HepG2 (cell line): ENCODE measurements around the gene RHBDD1. TPM values are rescaled to one million over a fixed set of nuclear protein-coding genes. Genes with fewer than 3 reads are reported as not detected.

Experiments used
- ADNP ChIP-seq: sonication (generic); formaldehyde crosslinking; IDR thresholded peaks from 2 replicates; pipeline ENCODE4 v1.4.0; 2020; ENCODE audit warnings: missing genetic modification reagents
- DR1 ChIP-seq: sonication (generic); formaldehyde crosslinking; IDR thresholded peaks from 2 replicates; pipeline ENCODE4 v1.8.0; 2021; ENCODE audit warnings: mild to moderate bottlenecking, missing genetic modification reagents, inconsistent platforms
- FOSL2 ChIP-seq: sonication (generic); formaldehyde crosslinking; IDR thresholded peaks from 2 replicates; pipeline ENCODE4 v1.4.0; 2020; ENCODE audit warnings: missing genetic modification reagents
- HDAC1 ChIP-seq: sonication (generic); formaldehyde crosslinking; IDR thresholded peaks from 2 replicates; pipeline ENCODE4 v1.5.1; 2020; ENCODE audit warnings: mild to moderate bottlenecking, missing genetic modification reagents
- KMT2A ChIP-seq: sonication (generic); formaldehyde crosslinking; IDR thresholded peaks from 2 replicates; pipeline ENCODE4 v1.4.0; 2020; ENCODE audit warnings: missing genetic modification reagents
- NRL ChIP-seq: sonication (generic); formaldehyde crosslinking; IDR thresholded peaks from 2 replicates; pipeline ENCODE4 v1.5.0; 2020; ENCODE audit warnings: missing genetic modification reagents, mild to moderate bottlenecking, moderate library complexity, borderline replicate concordance
- POLR2AphosphoS2 ChIP-seq: IDR thresholded peaks from 2 replicates; pipeline ENCODE4 v1.6.1; 2011; ENCODE audit warnings: low read depth, low read length, improper control_type of control experiment
- RBM22 ChIP-seq: fragments of 200-400 bp; formaldehyde crosslinking; optimal IDR thresholded peaks from 2 replicates; pipeline ENCODE3; 2017; ENCODE audit warnings: mild to moderate bottlenecking, low read length, moderate library complexity
- REPIN1 ChIP-seq: sonication (generic); formaldehyde crosslinking; IDR thresholded peaks from 2 replicates; pipeline ENCODE4 v1.8.0; 2022; ENCODE audit warnings: missing genetic modification reagents, low read depth, mild to moderate bottlenecking, borderline replicate concordance
- RXRA ChIP-seq: sonication (generic); formaldehyde crosslinking; IDR thresholded peaks from 2 replicates; pipeline ENCODE4 v1.5.1; 2020; ENCODE audit warnings: missing genetic modification reagents
- YEATS4 ChIP-seq: sonication (generic); formaldehyde crosslinking; IDR thresholded peaks from 2 replicates; pipeline ENCODE4 v1.4.0; 2020; ENCODE audit warnings: missing genetic modification reagents, borderline replicate concordance
- ZNF556 ChIP-seq: sonication (generic); formaldehyde crosslinking; IDR thresholded peaks from 2 replicates; pipeline ENCODE4 v1.4.0; 2020; ENCODE audit warnings: mild to moderate bottlenecking, missing genetic modification reagents, borderline replicate concordance
- ZNF589 ChIP-seq: sonication (generic); formaldehyde crosslinking; conservative IDR thresholded peaks from 2 replicates; pipeline ENCODE4 v1.8.0; 2022; ENCODE audit warnings: mild to moderate bottlenecking, moderate library complexity, missing genetic modification reagents
- ZNF747 ChIP-seq: sonication (generic); formaldehyde crosslinking; IDR thresholded peaks from 2 replicates; pipeline ENCODE4 v1.8.1; 2023; ENCODE audit warnings: missing genetic modification reagents, mild to moderate bottlenecking, borderline replicate concordance
- ZNF816 ChIP-seq: sonication (generic); formaldehyde crosslinking; IDR thresholded peaks from 2 replicates; pipeline ENCODE4 v1.8.0; 2022; ENCODE audit warnings: missing genetic modification reagents, mild to moderate bottlenecking, borderline replicate concordance
- polyA plus RNA-seq, 8 experiments: library from polyadenylated mRNA; depleted of rRNA in 3 of 8; stranded (reverse) in 7 of 8; unstranded in 1 of 8; fragments of >200 nt; fragmentation: Illumina TruSeq in 4 of 8; extraction: Trizol in 4 of 8; gene quantifications; 2 replicates each; pipeline versions ENCODE4 v1.2.1 to v1.2.3, GENCODE V29; 2011 to 2016; ENCODE audit warnings: low read depth in 4 of 8, missing spikeins in 1 of 8, mixed read lengths in 1 of 8; ENCODE audit not compliant: insufficient read depth in 1 of 8
- total RNA-seq, 5 experiments: library from RNA; depleted of rRNA; stranded (reverse); fragments of >200 nt; fragmentation: Illumina TruSeq; extraction: Trizol; gene quantifications; 2 replicates each; pipeline ENCODE4 v1.2.3, GENCODE V29; 2016; ENCODE audit warnings: low read depth in 1 of 5
- TF ChIP-seq, protein P1 (sequence below): sonication (generic); formaldehyde crosslinking; IDR thresholded peaks from 2 replicates; pipeline ENCODE4 v1.5.1; 2020; ENCODE audit warnings: missing genetic modification reagents, mild to moderate bottlenecking, borderline replicate concordance
- TF ChIP-seq, protein P2 (sequence below): sonication (generic); formaldehyde crosslinking; IDR thresholded peaks from 2 replicates; pipeline ENCODE4 v1.8.1; 2023; ENCODE audit warnings: missing genetic modification reagents, mild to moderate bottlenecking, borderline replicate concordance
- TF ChIP-seq, protein P3 (sequence below): sonication (generic); formaldehyde crosslinking; IDR thresholded peaks from one replicate; pipeline ENCODE4 v1.5.1; 2020; ENCODE audit warnings: mild to moderate bottlenecking, missing genetic modification reagents; ENCODE audit errors: not compliant biosample characterization

RHBDD1 gene
- total and polyA plus RNA-seq, 2 of the 13 experiments (the other 11 are each of a cell fraction or from before 2014, with no cell fraction given) = 8.2 to 9.5 TPM

DNA sequence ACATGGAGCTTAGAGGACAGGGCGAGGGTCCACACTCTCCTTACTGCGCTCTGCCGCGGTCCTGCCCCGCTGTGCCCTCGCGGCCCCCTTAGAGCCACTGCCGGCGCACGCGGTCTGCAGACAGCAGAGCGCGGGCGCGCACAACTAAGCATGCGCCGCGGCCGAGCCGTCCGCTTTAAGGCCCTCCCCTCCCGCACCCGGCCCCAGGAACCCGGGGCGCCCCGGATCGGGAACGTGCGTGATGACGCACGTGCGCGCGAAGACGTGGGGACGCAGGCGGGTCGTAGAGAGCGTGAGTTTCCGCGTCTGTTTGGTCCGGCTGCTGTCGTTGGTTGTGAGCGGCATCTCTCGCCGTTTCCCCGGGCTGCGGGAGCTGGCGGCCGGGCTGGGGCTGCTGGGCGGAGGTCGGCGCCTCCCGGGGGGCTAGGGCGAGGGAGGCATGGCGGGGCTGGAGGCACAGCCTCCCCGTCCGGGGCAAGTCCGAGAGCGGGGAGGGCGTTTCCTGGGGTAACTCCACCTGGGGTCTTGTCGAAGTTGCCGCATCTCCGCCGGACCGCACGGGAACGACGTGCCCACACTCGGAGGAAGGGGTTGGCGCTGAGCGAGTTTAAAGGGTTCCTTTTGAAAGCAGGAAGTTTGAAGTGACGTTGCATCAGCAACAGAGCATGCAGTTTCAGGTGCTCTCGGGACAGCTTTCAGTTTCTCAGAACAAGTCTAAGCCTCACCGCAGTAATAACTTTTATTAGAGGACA lies at the start of gene RHBDD1 (continued):
- TF ChIP-seq DR1 (peak; percentile 77; the same call in 1 of the 2 replicates), REPIN1 (CRISPR knock-in tag) (peak; percentile 36; the same call in 1 of the 2 replicates), HDAC1 (CRISPR knock-in tag) (peak; percentile 79; the same call in 1 of the 2 replicates), ADNP (CRISPR knock-in tag) (no peak), RBM22 (no peak), KMT2A (CRISPR knock-in tag) (peak; percentile 20; the same call in 1 of the 2 replicates), ZNF589 (CRISPR knock-in tag) (no peak), ZNF816 (CRISPR knock-in tag) (no peak), RXRA (CRISPR knock-in tag) (peak; percentile 65), FOSL2 (CRISPR knock-in tag) (peak; percentile 49), POLR2AphosphoS2 (no peak), NRL (CRISPR knock-in tag) (peak; percentile 95), ZNF747 (CRISPR knock-in tag) (no peak; the same call in 1 of the 2 replicates), YEATS4 (CRISPR knock-in tag) (peak; percentile 54), ZNF556 (CRISPR knock-in tag) (peak; percentile 64; the same call in 1 of the 2 replicates)
- TF ChIP-seq, protein P1, sequence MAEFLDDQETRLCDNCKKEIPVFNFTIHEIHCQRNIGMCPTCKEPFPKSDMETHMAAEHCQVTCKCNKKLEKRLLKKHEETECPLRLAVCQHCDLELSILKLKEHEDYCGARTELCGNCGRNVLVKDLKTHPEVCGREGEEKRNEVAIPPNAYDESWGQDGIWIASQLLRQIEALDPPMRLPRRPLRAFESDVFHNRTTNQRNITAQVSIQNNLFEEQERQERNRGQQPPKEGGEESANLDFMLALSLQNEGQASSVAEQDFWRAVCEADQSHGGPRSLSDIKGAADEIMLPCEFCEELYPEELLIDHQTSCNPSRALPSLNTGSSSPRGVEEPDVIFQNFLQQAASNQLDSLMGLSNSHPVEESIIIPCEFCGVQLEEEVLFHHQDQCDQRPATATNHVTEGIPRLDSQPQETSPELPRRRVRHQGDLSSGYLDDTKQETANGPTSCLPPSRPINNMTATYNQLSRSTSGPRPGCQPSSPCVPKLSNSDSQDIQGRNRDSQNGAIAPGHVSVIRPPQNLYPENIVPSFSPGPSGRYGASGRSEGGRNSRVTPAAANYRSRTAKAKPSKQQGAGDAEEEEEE = no peak
- TF ChIP-seq, protein P2, sequence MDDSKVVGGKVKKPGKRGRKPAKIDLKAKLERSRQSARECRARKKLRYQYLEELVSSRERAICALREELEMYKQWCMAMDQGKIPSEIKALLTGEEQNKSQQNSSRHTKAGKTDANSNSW (CRISPR knock-in tag) = peak; percentile 42; the same call in 1 of the 2 replicates
- TF ChIP-seq, protein P3, sequence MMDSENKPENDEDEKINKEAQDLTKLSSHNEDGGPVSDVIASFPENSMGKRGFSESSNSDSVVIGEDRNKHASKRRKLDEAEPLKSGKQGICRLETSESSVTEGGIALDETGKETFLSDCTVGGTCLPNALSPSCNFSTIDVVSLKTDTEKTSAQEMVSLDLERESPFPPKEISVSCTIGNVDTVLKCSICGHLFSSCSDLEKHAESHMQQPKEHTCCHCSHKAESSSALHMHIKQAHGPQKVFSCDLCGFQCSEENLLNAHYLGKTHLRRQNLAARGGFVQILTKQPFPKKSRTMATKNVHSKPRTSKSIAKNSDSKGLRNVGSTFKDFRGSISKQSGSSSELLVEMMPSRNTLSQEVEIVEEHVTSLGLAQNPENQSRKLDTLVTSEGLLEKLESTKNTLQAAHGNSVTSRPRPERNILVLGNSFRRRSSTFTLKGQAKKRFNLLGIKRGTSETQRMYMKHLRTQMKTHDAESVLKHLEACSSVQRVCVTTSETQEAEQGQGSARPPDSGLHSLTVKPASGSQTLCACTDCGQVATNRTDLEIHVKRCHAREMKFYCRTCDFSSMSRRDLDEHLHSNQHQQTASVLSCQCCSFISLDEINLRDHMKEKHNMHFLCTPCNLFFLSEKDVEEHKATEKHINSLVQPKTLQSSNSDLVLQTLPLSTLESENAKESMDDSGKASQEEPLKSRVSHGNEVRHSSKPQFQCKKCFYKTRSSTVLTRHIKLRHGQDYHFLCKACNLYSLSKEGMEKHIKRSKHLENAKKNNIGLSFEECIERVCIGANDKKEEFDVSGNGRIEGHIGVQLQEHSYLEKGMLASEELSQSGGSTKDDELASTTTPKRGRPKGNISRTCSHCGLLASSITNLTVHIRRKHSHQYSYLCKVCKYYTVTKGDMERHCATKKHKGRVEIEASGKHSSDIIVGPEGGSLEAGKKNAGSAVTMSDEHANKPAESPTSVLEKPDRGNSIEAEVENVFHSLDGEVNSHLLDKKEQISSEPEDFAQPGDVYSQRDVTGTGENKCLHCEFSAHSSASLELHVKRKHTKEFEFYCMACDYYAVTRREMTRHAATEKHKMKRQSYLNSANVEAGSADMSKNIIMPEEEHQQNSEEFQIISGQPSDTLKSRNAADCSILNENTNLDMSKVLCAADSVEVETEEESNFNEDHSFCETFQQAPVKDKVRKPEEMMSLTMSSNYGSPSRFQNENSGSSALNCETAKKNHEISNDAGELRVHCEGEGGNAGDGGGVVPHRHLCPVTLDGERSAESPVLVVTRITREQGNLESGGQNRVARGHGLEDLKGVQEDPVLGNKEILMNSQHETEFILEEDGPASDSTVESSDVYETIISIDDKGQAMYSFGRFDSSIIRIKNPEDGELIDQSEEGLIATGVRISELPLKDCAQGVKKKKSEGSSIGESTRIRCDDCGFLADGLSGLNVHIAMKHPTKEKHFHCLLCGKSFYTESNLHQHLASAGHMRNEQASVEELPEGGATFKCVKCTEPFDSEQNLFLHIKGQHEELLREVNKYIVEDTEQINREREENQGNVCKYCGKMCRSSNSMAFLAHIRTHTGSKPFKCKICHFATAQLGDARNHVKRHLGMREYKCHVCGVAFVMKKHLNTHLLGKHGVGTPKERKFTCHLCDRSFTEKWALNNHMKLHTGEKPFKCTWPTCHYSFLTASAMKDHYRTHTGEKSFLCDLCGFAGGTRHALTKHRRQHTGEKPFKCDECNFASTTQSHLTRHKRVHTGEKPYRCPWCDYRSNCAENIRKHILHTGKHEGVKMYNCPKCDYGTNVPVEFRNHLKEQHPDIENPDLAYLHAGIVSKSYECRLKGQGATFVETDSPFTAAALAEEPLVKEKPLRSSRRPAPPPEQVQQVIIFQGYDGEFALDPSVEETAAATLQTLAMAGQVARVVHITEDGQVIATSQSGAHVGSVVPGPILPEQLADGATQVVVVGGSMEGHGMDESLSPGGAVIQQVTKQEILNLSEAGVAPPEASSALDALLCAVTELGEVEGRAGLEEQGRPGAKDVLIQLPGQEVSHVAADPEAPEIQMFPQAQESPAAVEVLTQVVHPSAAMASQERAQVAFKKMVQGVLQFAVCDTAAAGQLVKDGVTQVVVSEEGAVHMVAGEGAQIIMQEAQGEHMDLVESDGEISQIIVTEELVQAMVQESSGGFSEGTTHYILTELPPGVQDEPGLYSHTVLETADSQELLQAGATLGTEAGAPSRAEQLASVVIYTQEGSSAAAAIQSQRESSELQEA (CRISPR knock-in tag) = peak; percentile 94
